GM18508 (cell line): ENCODE results near the gene MSRB2.
"Not testable (repeated sequence)": the region's sequence is repeated elsewhere in the genome, so short reads cannot be mapped to it uniquely, and the experiment has no call there.

Experiments used
- ATAC-seq: cut with Tn5 transposase; IDR thresholded peaks from one replicate; pipeline ENCODE4 v1.9.1; 2021; ENCODE audit warnings: moderate number of reproducible peaks; ENCODE audit not compliant: insufficient read depth, unreplicated experiment

The MSRB2 gene

GRCh38 chr10:23095404-23095965 is at the start of gene MSRB2:
MSRB2 (plus strand) TSS chr10:23095579; CDS start chr10:23095609, 30 bp downstream.
- ATAC-seq: peak; percentile 37

DNA sequence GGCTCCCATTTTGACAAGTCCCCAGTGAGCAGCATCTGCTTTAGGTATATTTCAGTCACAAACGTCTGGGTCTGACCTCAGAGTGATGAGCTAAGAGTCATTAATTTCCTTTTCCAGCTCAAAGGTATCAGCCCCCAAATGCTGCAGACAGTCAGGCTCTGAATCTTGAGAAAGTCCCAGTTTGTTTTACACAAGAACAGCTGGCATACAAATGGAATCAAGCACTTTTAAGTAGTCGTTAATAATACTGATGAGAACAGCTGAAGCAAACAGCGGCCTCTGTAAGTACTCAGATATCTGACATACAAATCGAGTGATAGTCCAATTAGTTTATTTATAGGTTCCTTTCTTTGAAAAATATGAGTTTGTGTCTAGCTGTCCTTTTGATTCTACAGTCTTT is 49.4 kb upstream of the MSRB2 start:
- no peak for ATAC-seq

- ATAC-seq: no peak
Observed at GRCh38 chr10:23047201-23048050, 48.0 kb upstream of the MSRB2 start.

GRCh38 chr10:23048191-23048590 is 47.2 kb upstream of the MSRB2 start:
- no peak for ATAC-seq

GRCh38 chr10:23051278-23051677 is 44.1 kb upstream of the MSRB2 start:
- no peak for ATAC-seq

DNA sequence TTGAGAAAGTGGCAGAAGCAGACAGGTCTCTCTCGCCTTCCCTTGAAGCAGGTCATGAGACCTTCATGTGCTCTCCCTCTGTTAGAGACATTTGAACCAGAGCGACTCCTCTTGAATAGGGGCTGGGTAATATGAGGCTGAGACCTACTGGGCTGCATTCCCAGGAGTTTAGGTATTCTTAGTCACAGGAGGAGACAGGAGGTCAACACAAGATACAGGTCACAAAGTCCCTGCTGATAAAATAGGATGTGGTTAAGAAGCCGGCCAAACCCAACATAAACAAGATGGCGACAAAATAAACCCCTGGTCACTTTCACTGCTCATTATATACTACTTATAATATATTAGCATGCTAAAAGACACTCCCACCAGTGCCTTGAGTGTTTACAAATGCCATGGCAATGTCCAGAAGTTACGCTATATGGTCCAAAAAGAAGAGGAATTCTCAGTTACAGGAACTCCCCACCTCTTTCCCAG is 43.5 kb upstream of the MSRB2 start:
- no peak for ATAC-seq

GRCh38 chr10:23053036-23053435 is 42.3 kb upstream of the MSRB2 start:
- ATAC-seq: no peak

DNA sequence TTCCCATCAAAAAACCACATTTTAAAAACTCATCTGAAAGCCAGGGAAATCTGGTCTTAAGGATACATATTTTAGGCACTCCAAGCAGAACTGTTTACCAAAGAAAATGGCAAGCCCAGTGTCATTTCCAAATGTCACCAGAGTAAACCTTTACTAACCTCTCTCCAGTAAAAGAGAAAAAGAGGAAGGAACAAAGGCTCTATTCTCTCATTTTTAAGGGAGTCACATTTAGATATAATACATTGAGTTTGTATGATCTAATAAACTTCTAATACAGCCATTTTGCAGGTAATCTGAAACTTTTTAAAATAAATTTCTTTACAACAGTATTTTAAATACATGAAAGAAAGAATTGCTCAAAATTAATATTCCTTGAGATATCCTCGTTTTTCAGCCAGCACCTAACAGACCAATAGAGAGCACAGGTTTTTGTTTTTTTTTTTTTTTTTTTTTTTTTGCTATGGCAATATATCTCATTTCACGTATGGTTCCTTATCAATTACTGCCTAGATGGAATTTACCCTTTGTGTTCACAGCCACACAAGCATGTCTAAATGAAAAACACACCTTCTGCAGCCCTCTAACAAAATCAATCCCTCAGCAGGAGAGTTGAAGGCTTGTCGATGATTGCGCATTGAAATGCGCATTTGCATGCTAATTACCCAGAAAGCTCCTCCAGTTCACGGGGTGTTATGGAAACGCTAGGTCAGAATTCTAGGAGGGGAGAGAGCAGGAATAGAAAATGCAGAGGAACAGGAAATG is 39.8 kb upstream of the MSRB2 start:
- no peak for ATAC-seq

DNA sequence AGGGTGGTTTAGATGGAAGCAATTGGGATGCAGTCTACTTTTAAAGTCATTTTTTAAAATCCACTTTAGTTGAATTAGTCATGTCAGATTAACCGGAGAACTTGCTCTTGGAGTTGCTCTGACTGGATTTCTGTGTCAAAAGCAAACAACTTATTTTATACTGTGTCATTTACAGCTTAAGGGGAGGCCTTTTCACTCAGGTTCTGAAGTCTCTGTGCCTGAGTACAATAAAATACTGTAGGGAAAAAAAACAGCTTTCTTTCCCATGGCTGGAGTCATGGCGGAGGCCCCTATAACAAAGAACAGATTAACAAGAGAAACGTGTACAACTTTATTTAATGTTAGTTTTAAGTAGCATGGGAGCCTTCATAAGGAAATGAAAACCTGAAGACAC is 39.2 kb upstream of the MSRB2 start:
- ATAC-seq: no peak

DNA sequence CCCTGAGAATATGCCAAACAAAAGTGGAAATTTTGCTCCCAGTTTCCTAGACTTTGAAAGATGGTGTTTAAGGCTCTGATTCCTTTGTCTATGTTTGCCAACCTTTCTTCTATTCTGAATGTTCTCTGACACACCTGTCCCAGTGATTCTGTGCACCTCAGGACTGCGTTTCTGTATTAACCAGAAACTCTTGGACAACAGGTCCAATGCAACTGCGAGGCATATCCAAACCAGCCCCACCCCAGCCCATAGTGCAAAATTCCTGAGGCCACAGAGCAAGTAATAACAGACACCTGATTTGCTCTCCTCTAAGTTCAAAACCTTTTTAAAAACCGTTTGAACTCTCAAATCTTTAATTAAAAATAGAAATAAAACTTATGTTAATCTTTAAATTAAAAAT is 37.0 kb upstream of the MSRB2 start:
- ATAC-seq: no peak

DNA sequence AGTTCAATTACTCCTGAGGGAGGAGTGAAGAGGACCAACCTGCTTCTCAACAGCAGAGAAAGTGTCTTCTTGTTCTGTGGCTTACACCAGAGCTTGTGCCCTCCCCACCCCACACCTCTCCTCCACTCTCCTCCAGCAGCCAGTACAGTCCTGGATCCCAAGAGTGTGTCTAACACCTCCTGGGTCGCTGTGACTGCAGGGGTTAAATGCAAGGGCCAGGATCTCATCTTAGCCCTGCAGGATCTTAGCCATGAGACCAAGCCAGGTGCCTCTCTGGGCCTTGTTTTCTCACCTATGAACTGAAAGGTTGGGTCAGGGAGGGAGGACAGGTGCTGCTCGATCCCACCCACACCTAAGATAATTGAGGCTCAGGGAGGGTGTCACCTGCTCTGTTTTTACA is 34.5 kb upstream of the MSRB2 start:
- no peak for ATAC-seq

DNA sequence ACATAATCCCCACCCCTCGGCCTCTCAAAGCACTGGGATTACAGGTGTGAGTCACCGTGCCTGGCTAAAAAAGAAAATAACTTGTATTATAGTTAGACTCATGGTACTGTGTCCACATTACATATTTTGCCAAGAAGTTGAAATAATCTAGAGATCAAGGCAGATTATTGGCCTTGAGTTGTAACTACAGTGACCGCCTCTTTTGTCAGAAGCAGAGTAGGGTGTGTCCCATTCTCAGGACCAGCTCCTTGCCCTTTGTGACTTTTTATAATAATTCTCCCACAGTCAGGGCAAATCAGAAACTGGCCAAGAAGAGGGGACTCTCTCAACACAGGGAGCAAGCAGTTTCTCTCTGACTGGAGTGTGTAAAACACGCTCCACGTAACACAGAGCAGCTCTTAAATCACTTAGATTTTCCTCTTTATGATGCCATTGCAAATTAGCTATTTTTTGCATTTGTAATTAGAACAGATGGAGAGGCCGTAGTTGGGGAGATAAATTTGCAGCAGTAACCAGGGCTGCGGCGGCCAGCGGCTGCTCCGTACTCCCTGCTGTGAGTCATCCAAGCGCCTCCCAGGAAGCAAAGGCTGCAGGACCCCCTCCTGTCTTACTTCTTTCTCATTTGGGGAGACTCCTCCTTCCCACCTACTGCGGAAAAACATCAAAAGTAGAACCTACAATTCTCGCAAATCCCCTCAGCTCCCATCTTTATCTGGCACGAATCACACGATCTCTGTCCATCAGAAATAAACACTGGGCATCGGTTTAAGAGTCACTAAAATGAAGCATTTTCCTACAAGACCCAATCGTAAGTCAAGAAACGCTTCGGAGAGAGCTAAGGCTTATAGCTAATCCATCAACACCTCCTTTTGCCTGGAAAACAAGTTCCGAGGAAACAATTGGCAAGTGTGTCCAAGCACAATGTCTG is 32.1 kb upstream of the MSRB2 start:
- ATAC-seq: no peak

DNA sequence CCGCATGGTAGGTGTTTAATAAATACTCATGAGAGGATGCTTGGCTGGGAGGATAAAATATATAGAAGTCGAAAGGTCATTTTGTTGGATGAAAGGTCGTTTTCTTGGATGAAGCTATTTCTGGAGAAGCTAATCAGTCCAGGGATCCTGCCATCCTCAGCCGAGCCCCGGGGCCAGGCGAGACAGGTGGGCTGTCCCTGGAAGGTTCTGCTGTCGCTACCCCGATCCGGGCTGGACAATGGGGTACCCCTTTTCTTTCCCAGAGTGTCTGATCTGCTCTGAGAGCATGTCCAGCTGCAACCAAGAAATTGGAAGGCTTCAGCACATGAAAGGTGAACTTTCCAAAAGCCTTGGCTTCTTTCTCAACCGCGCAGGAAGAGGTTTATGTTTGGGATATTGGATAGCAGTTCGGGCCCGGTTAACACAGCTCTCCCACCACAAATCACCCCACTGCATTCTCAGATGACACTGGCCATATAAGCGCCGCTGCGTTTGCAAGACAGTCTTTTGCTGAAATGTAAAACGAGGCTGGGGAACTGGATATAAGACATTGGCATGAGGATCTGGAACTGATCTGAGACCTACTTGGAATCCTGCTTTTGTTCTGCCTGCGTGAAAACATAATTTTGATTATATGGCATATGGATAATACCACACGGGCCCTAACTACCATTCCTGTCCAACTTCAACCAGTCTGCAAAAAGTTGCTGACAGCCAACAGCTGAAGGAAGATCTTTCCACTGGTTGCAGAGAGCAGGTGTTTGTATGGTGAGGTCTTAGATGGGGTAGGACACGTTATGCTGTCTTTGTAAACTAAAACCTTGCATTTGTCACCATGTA is 31.2 kb upstream of the MSRB2 start:
- ATAC-seq: no peak

DNA sequence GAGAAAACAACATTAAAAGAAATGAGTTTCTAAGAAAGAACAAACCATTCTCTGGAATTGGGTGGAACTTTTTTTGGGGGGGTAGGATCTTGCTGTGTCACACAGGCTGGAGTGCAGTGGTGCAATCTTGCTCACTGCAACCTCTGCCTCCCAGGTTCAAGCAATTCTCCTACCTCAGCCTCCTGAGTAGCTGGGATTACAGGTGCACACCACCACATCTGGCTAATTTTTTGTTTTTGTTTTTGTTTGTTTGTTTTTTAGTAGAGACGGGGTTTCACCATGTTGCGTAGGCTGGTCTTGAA is 30.6 kb upstream of the MSRB2 start:
- not testable (repeated sequence) for ATAC-seq

GRCh38 chr10:23065181-23065948 is 30.0 kb upstream of the MSRB2 start:
- no peak for ATAC-seq

DNA sequence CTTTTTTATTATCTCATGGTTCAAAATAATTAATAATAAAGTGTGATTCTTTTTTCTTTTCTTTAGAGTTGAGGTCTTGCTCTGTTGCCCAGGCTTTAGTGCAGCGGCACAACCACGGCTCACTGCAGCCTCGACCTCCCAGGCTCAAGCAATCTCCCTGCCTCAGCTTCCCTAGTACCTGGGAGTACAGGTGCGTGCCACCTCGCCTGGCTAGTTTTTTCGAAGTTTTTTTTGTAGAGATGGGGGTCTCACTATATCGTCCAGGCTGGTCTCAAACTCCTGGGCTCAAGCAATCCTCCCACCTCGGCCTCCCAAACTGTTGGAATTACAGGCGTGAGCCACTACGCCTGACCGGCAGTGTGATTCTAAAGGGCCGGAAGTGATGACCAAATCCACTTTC is 28.0 kb upstream of the MSRB2 start:
- ATAC-seq: no peak

GRCh38 chr10:23067939-23068775 is 27.2 kb upstream of the MSRB2 start:
- ATAC-seq: no peak
